Subcutaneous adipose tissue (tissue), 4 donors: ENCODE data around the gene ZNF248. TPM values are rescaled to one million over a fixed set of nuclear protein-coding genes. Genes with fewer than 3 reads are reported as not detected.

Experiments used
- CTCF ChIP-seq: fragments of 450-650 bp; IDR thresholded peaks from one replicate; pipeline ENCODE4 v1.5.1; 2016; ENCODE audit warnings: low read depth, mild to moderate bottlenecking, control low read depth, antibody characterized with exemption, moderate library complexity
- total RNA-seq, 4 donors: library from RNA; depleted of rRNA; stranded (reverse); fragments of >200 nt; gene quantifications; one replicate each; pipeline ENCODE4 v1.1.0, GENCODE V29; 2016

ZNF248 gene
- total RNA-seq, 4 donors from 2014 or later = 12.6 to 15.8 (median 13.5) TPM

- TF ChIP-seq CTCF = no peak
These were observed 115.6 kb downstream of the ZNF248 start for GRCh38 chr10:37741831-37742230.

GRCh38 chr10:37739181-37739580 is 118.2 kb downstream of the ZNF248 start:
- TF ChIP-seq CTCF = no peak

- TF ChIP-seq CTCF = no peak
These were observed 120.1 kb downstream of the ZNF248 start for GRCh38 chr10:37737336-37737735.

GRCh38 chr10:37736120-37736519 is 121.3 kb downstream of the ZNF248 start:
- TF ChIP-seq CTCF = no peak

- TF ChIP-seq CTCF = no peak
These were observed 122.4 kb downstream of the ZNF248 start for GRCh38 chr10:37734971-37735370.

Other genes starting within 250 kb of the ZNF248 start
- gene ZNF25, start 119.0 kb upstream of the ZNF248 start, total RNA-seq = 10 to 100 TPM; 21.2 to 24.3 (median 22.8) TPM
- 10 to 100 TPM; 25.1 to 42.7 (median 29.6) TPM for gene ZNF33A, start 153.1 kb upstream of the ZNF248 start, total RNA-seq
- 10 to 100 TPM; 12.6 to 16.8 (median 14.7) TPM for gene ZNF37A, start 236.7 kb upstream of the ZNF248 start, total RNA-seq